Neural cell (in vitro differentiated cells): ENCODE measurements around the gene PDIA3. TPM values are rescaled to one million over a fixed set of nuclear protein-coding genes. Genes with fewer than 3 reads are reported as not detected.

Experiments
- H2AFZ ChIP-seq: fragments of 200-600, 300-800 bp; sonication (generic), shearing (Covaris generic); 2 replicates; pipeline ENCODE4 v1.6.0; 2014; ENCODE audit warnings: low read depth, mild to moderate bottlenecking, antibody characterized with exemption, low read length, moderate library complexity
- H3F3A ChIP-seq: fragments of 200-600 bp; shearing (Covaris generic); 2 replicates; pipeline ENCODE4 v1.6.1; 2016; ENCODE audit warnings: mild to moderate bottlenecking, moderate library complexity, mixed read lengths, antibody characterized with exemption, low read length; ENCODE audit not compliant: insufficient read depth, poor library complexity, severe bottlenecking
- H3K27ac ChIP-seq: fragments of 200-600, 300-800 bp; sonication (generic), shearing (Covaris generic); 2 replicates; pipeline ENCODE4 v1.5.1; 2014; ENCODE audit warnings: mild to moderate bottlenecking, low read length, moderate library complexity
- H3K27me3 ChIP-seq: fragments of 300-800, 200-600 bp; sonication (generic), shearing (Covaris generic); 2 replicates; pipeline ENCODE4 v1.6.0; 2014; ENCODE audit warnings: mild to moderate bottlenecking, low read depth, low read length, moderate library complexity; ENCODE audit not compliant: insufficient read depth
- H3K36me3 ChIP-seq: fragments of 300-800, 200-600 bp; sonication (generic), shearing (Covaris generic); 2 replicates; pipeline ENCODE4 v1.5.1; 2014; ENCODE audit warnings: mild to moderate bottlenecking, antibody characterized with exemption, low read length, moderate library complexity; ENCODE audit not compliant: insufficient read depth
- H3K4me2 ChIP-seq: fragments of 300-800, 200-600 bp; sonication (generic), shearing (Covaris generic); 2 replicates; pipeline ENCODE4 v1.6.0; 2014; ENCODE audit warnings: mild to moderate bottlenecking, low read length
- H3K4me3 ChIP-seq: fragments of 300-800, 200-600 bp; sonication (generic), shearing (Covaris generic); 2 replicates; pipeline ENCODE4 v1.5.1; 2014; ENCODE audit warnings: mild to moderate bottlenecking, low read length, moderate library complexity
- H3K79me2 ChIP-seq: fragments of 200-600 bp; shearing (Covaris generic); replicated peaks from 2 replicates; pipeline ENCODE4 v1.6.0; 2014; ENCODE audit warnings: mild to moderate bottlenecking, low read length, moderate library complexity; ENCODE audit not compliant: insufficient read depth
- H3K9ac ChIP-seq: fragments of 300-800, 200-600 bp; sonication (generic), shearing (Covaris generic); 2 replicates; pipeline ENCODE4 v1.6.1; 2016; ENCODE audit warnings: mild to moderate bottlenecking, low read length, mixed read lengths
- H3K9me2 ChIP-seq: fragments of 200-600 bp; shearing (Covaris generic); 2 replicates; pipeline ENCODE4 v1.6.1; 2016; ENCODE audit warnings: mild to moderate bottlenecking, low read length, mixed read lengths; ENCODE audit not compliant: insufficient read depth
- H3K9me3 ChIP-seq: fragments of 200-600, 300-800 bp; sonication (generic), shearing (Covaris generic); 2 replicates; pipeline ENCODE4 v1.6.1; 2016; ENCODE audit warnings: mild to moderate bottlenecking, mixed run types, low read length, moderate library complexity, mixed read lengths
- H4K20me1 ChIP-seq: fragments of 200-600 bp; shearing (Covaris generic); 2 replicates; pipeline ENCODE4 v1.6.1; 2016; ENCODE audit warnings: mild to moderate bottlenecking, mixed run types; ENCODE audit not compliant: insufficient read depth
- CTCF ChIP-seq: fragments of 450-650 bp; IDR thresholded peaks from 2 replicates; pipeline ENCODE4 v1.5.1; 2014; ENCODE audit warnings: antibody characterized with exemption, mild to moderate bottlenecking, moderate library complexity; ENCODE audit not compliant: poor library complexity, severe bottlenecking
- EP300 ChIP-seq: fragments of 450-650 bp; conservative IDR thresholded peaks from 2 replicates; pipeline ENCODE4 v1.6.1; 2014; ENCODE audit warnings: antibody characterized with exemption, mild to moderate bottlenecking, moderate library complexity; ENCODE audit not compliant: poor library complexity, severe bottlenecking
- EZH2 ChIP-seq: fragments of 200-600, 300-800 bp; shearing (Covaris generic), sonication (generic); IDR thresholded peaks from 2 replicates; pipeline ENCODE4 v1.6.1; 2014; ENCODE audit warnings: antibody characterized with exemption, low read length, borderline replicate concordance, mild to moderate bottlenecking; ENCODE audit not compliant: insufficient read depth, poor library complexity, severe bottlenecking
- MXI1 ChIP-seq: fragments of 450-650 bp; conservative IDR thresholded peaks from 2 replicates; pipeline ENCODE4 v1.6.1; 2014; ENCODE audit warnings: antibody characterized with exemption, mild to moderate bottlenecking; ENCODE audit not compliant: poor library complexity, severe bottlenecking
- POLR2AphosphoS5 ChIP-seq: IDR thresholded peaks from 2 replicates; pipeline ENCODE4 v1.6.1; 2012
- RAD21 ChIP-seq: fragments of 450-650 bp; conservative IDR thresholded peaks from 2 replicates; pipeline ENCODE4 v1.6.1; 2014; ENCODE audit warnings: antibody characterized with exemption, mild to moderate bottlenecking, moderate library complexity
- REST ChIP-seq: IDR thresholded peaks from 2 replicates; pipeline ENCODE4 v1.6.1; 2012; ENCODE audit warnings: borderline replicate concordance
- SMC3 ChIP-seq: fragments of 450-650 bp; conservative IDR thresholded peaks from 2 replicates; pipeline ENCODE4 v1.6.1; 2014; ENCODE audit warnings: antibody characterized with exemption, mild to moderate bottlenecking, moderate library complexity; ENCODE audit not compliant: poor library complexity
- TAF1 ChIP-seq: IDR thresholded peaks from 2 replicates; pipeline ENCODE4 v1.6.1; 2012; ENCODE audit warnings: low read depth
- polyA plus RNA-seq: library from polyadenylated mRNA; depleted of rRNA; stranded (reverse); fragments of >200 nt; gene quantifications from 2 replicates; pipeline ENCODE4 v1.2.3, GENCODE V29; 2014

Gene PDIA3
- polyA plus RNA-seq, 1 donor from 2014 or later, result 136 TPM

DNA sequence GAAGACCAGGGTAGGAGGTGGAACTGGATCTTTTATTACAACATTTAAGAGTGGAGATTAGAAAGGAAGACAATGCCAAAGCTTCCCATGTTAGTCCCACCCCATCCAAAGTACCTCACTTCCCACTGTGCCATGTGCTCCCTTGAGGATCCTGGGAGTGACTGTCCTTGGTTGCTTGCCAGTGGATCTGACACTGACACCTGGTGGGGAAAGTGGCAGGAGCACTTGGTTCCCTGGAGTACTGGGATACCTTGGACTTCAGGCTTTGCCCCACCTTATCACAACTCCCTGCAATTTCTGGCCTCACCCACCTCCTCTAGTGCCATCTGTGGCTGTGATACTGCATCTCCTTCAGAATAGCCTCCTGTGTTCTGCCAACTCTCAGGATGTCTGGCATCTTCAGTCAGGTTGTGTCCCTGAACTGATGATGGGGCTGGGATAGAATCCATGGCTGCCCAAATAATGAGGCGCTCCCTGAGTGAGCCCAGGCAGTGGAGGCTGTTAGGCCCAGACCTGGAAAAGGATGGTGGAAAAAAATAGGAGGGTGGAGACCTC, 29.2 kb downstream of the PDIA3 start:
- H4K20me1 ChIP-seq, result no peaks in the 10 kb centered on the region
- TF ChIP-seq EZH2 (no peak), CTCF (peak; percentile 19)
- H3K4me3 ChIP-seq, result no peak overlapping the region
- no peaks in the 10 kb centered on the region for H3K9me2 ChIP-seq
- H3K36me3 ChIP-seq, result no peaks in the 10 kb centered on the region
- H2AFZ ChIP-seq, result no peak overlapping the region
- no peak overlapping the region for H3K4me2 ChIP-seq
- H3K27ac ChIP-seq, result no peak overlapping the region
- no peaks in the 10 kb centered on the region for H3K79me2 ChIP-seq
- H3K27me3 ChIP-seq, result peaks cover 18% of the 10 kb centered on the region
- no peak overlapping the region for H3K9ac ChIP-seq
- H3F3A ChIP-seq, result no peaks in the 10 kb centered on the region
- no peaks in the 10 kb centered on the region for H3K9me3 ChIP-seq

DNA sequence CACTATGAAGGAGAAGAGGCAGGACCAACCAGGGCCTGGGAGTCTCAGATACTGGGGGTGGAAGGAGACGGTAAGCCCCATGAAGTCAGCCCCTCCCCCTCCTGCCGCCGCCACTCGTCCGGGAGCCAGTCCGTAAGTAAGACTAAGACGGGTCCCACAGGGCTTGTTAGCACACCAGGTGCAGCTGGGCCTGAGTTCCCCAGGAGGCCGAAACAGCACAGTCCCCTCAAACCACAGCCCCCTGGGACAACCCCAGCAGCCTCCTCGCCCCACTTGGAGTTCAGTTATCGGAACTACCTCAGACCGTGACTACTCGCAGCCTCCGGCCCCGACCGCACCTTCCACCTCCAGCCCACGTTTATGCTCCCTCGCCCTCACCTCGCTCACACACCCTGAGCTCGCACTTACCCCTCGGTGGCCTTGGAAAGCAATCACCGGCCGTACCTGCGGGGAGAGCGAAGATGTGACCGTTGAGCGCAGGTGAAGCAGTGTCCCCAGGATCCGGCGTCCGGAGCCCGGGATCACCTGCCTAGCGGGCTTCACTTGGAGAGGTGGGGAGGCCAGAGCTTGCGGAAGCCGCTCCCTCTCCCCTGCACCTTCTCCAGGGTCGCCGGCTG, 30.0 kb downstream of the PDIA3 start:
- Histone ChIP-seq H4K20me1 (no peaks in the 10 kb centered on the region), H3K79me2 (no peaks in the 10 kb centered on the region), H2AFZ (no peak overlapping the region), H3K4me2 (no peak overlapping the region), H3K9me3 (no peaks in the 10 kb centered on the region), H3F3A (no peaks in the 10 kb centered on the region), H3K9ac (no peak overlapping the region), H3K36me3 (no peaks in the 10 kb centered on the region), H3K27me3 (peaks cover 18% of the 10 kb centered on the region), H3K9me2 (no peaks in the 10 kb centered on the region), H3K27ac (no peak overlapping the region), H3K4me3 (peak overlapping the region; percentile 57)
- no peak for TF ChIP-seq EP300
- TF ChIP-seq POLR2AphosphoS5, result peak; percentile 3

DNA sequence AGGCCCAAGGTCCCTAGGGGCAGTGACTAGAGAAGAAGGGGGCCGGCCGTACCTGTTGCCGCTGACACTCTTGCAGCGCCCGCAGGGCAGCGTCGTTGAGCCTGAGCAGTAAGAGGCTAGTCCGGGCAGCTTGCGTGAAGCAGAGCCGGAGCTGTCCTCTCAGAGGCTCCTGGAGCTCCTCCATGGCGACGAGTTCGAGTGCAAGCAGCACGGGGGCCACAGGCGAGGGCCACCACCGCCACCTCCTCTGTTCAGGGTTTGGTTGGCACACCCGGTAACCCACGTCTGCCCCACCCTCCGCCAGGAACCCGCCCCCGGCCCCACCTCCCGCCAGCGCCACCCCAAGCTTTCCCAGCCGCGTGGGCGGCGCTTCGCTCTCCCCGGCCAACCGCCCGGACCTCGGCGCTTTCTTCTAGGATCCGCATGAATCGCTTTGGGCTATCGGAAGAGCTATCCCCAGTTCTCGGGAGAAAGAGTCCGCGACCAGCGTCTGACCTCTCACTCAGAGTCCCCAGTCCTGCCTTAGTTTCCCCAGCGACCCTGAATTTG, 30.6 kb downstream of the PDIA3 start, which contains the start of gene ELL3:
Gene ELL3, minus strand, starts transcription at position 249 of the 549 bp plus-strand sequence. Its CDS starts 65 bp downstream, at position 184.
- Histone ChIP-seq H3K27me3 (peaks cover 18% of the 10 kb centered on the region), H3K9ac (no peak within 1 kb of the TSS), H2AFZ (no peak within 1 kb of the TSS), H3K4me3 (peak within 1 kb of the TSS; percentile 57), H3K4me2 (no peak within 1 kb of the TSS), H3K9me2 (no peaks in the 10 kb centered on the region), H3F3A (no peaks in the 10 kb centered on the region), H3K36me3 (no peaks in the 10 kb centered on the region), H3K79me2 (no peaks in the 10 kb centered on the region), H3K27ac (no peak within 1 kb of the TSS), H4K20me1 (no peaks in the 10 kb centered on the region), H3K9me3 (no peaks in the 10 kb centered on the region)
- TF ChIP-seq REST (no peak), EZH2 (no peak), TAF1 (no peak), POLR2AphosphoS5 (no peak), SMC3 (no peak), CTCF (no peak), RAD21 (no peak), MXI1 (no peak)
